GM21526 (cell line): Measurements from ENCODE around the gene USPL1.

ENCODE experiments used
- ATAC-seq: cut with Tn5 transposase; IDR thresholded peaks from one replicate; pipeline ENCODE4 v1.9.1; 2021; ENCODE audit warnings: moderate library complexity; ENCODE audit not compliant: unreplicated experiment, low FRiP score

The USPL1 gene

DNA sequence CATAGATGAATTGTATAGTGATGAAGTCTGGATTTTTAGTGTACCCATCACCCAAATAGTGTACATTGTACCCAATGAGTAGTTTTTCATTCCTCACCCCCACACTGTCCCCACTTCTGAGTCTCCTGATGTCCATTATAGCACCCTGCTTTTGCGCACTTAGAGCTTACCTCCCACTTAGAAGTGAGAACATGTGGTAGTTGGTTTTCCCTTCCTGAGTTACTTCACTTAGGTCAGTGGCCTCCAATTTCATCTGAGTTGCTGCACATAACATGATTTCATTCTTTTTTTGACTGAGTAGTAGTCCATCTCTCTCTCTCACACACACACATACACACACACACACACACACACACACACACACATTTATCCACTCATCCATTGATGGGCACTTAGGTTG, 74.4 kb downstream of the USPL1 start:
- no peak for ATAC-seq

- no peak for ATAC-seq
Observed at GRCh38 chr13:30696278-30697176, 78.8 kb downstream of the USPL1 start.

GRCh38 chr13:30697177-30697953, 79.6 kb downstream of the USPL1 start:
- no peak for ATAC-seq

- no peak for ATAC-seq
Observed at GRCh38 chr13:30697996-30698401, 80.3 kb downstream of the USPL1 start.

GRCh38 chr13:30698488-30699005, 80.8 kb downstream of the USPL1 start:
- ATAC-seq = no peak

- ATAC-seq = no peak
Observed at GRCh38 chr13:30700364-30700763, 82.6 kb downstream of the USPL1 start.

DNA sequence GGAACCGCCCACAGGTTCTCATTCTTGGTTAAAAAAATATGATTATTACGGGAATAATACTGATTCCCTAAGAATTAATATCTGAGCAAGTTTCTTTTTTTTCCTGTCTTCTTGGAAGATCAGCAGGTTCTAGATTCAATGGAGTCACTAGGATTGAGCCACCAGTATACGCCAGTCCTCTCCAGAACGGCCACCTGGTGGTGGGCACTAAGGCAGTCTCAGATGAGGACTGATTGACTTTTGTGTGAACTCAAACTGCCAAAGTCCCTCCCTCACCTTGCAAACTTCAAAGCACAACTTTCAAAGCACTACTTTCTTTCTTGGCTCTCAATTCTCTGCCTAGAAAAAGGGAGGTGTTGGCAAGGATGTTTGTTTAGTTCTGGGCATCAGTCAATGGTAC, 84.3 kb downstream of the USPL1 start:
- ATAC-seq = no peak

- no peak for ATAC-seq
Observed at GRCh38 chr13:30704596-30704995, 86.9 kb downstream of the USPL1 start.

DNA sequence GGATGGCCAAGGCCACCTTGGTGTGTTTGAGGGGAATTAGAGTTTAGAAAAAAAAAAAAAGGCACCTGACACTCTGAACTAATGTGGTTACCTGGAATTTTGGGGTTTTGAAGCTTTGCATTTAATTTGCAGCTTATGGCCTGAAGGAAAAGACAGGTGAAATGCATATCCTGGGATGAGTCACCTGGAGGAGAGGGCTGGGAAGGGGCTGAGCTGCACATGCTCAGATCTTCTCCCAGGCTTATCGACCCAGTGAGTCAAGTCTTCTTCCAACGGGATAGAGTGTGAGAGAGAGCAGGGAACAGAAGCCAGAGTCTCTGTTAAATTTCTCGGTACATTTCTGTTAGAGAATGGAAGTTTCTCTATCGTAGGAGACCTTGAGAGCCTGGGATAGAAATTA, 88.0 kb downstream of the USPL1 start:
- no peak for ATAC-seq

DNA sequence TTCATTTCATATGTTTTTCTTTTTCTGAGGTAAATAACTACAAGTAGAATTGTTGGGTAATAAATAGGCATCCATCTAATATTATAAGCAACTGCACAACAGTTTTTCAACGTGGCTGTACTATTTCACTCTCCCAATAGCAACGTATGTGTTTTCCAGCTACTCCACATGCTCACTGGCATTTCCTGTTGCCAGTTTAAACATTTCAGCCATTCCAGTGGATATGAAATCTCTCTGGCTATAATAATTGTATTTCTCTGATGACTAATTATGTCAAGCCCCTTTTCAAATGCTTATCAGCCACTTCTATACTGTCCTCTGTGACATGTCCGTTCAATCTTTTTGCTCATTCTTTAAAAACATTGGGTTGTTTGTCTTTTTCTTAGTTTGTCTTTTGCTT, 90.8 kb downstream of the USPL1 start:
- ATAC-seq = no peak
